GM21825 (cell line): ENCODE results near the gene ADAMTSL2.

Experiments used
- ATAC-seq: cut with Tn5 transposase; IDR thresholded peaks from one replicate; pipeline ENCODE4 v1.9.1; 2021; ENCODE audit warnings: mild to moderate bottlenecking, moderate library complexity; ENCODE audit not compliant: unreplicated experiment

The ADAMTSL2 gene

GRCh38 chr9:133516256-133516960, 18.1 kb upstream of the ADAMTSL2 start:
- no peak for ATAC-seq

DNA sequence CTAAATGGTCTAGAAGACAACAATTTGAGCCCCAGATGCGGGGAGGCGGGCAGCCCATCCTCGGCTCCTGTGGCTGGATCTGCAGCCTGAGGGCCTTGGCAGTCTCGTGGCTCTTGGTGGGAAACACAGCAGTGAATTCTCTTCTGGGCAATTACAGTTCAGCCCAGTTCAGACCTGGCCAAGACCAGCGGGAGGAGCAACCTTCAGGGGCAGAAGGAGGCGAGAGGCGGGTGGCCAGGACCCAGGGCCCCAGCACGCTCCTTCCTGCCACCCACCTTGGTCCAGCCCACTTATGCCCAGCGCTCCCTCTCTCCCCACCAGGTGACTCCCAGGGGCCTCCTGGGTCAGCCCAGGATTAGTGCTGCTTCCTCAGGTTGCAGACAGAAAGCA, 17.5 kb upstream of the ADAMTSL2 start:
- ATAC-seq, result no peak

DNA sequence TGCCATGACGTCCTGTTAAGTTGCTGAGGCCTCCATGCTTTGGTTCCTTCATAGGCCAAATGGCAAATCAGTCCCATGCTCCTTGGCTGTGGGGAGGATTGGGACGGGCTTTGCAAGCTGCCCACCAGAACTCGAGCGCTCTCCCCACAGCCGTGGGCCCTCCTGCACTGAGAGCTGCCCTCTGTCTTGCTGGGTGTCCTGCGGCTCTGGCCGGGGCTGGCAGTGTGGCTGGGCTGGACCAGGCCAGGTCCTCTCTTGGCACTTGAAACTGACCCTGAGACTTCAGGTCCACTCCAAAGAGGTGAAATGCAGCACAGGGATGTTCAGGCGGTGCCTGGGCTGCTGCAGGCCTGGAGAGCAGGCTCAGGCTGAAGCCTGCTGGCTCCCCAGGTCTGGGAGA, 16.8 kb upstream of the ADAMTSL2 start:
- ATAC-seq, result no peak

GRCh38 chr9:133518200-133518599, 16.3 kb upstream of the ADAMTSL2 start:
- no peak for ATAC-seq

DNA sequence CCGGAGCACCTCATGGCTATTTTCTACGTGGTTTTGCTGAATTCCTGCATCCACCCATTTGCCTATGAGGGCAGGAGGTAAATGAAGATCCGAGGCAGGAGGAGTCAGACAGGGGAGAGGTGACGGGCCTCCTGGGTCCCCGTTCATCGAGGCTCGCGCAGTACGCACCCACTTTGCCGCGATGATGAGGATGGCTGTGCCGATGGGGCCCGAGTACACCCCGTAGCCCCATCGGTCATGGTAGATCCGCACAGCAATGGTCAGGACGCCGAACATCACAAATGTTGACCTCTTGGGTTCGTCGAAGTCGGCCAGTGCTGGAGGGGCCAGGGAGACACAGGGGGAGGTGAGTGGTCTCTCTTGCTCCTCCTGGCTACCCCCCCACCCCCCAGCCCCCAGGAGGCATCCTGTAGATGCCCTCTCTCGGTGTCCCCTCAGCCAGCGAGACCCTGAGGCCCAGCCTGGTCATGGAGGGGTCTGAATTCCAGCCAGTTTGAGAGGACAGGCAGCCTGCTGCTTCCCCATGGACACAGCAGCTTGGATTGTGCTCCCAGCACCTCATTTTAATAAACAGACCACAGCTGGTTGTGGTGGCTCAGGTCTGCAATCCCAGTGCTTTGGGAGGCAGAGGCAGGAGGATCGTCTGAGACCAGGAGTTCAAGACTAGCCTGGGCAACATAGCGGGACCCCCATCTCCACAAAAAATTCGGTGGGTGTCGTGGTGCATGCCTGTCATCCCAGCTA, 15.6 kb upstream of the ADAMTSL2 start:
- ATAC-seq, result no peak

GRCh38 chr9:133519693-133520092, 14.8 kb upstream of the ADAMTSL2 start:
- ATAC-seq, result no peak

DNA sequence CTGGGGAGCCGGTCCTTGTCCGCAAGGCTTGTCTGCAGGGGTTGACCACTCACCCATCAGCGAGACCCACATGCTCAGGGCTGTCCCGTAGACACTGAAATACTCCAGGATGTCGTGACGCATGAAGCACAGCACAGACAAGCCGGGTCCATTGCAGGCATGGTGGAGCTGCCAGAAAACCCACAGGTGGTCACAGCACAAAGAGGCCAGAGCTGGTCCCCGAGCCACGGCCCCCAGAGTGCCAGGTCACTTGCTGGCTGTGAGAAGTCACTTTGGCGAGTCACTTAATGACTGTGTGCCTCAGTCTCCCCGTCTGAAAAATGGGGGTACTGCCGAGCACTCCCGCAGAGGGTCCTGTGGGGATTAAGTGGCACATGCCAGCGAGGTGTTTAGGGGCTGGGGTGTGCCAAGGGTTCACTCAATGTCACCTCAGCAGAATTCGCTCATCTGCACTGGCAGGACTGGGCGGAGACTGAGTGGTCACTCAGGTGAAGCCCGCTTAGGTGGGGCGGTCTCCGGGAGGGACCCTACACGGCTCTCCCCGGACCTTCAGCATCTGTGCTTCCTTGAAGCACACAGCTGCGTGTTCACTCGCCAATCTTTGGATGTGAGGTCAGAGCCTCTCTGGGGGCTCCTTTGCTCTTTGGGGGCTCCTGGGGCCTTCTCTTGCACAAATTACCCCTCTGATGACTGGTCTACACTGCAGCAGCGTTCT, 14.2 kb upstream of the ADAMTSL2 start:
- no peak for ATAC-seq

- no peak for ATAC-seq
Measured at GRCh38 chr9:133521122-133522072, 13.1 kb upstream of the ADAMTSL2 start.

DNA sequence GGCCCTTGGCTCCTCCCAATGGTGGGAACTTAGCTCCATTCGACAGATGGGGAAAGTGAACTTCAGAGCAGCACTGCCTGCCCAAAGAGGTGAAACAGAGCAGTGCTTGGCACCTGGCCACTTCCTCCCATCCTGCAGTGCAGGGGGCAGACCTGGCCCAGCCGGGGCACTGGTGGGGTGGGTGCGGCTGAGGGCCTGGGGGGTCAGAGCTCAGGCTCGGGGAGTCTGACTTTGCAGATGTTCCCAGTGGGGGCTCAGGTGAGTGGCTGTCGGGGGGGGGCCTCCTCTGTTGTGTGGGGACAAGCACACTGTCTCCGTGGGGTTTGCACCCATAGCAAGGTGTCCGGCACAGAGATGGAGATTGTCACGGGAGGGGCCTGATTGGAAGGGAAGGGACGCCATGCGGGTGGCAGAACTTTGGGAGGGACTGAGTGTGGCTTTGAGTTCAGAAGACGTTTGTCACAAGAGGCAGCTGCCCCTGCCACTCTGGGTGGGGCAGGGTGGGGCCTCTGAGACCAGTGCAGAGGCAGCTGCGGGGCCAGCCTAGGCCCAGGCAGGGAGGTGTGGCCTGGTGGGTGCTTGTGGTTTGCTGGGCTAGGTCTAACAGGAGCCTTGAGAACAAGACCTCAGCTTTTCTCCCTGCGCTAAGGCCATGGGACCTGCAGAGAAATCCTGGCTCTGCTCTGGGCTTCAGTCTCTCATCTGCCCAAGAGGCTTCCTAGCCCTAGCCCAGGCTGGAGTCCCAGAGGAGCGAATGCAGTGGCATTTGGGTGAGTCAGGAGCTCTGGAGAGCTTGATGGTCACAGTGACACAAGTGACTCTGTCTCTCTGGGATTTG, 12.2 kb upstream of the ADAMTSL2 start:
- no peak for ATAC-seq

DNA sequence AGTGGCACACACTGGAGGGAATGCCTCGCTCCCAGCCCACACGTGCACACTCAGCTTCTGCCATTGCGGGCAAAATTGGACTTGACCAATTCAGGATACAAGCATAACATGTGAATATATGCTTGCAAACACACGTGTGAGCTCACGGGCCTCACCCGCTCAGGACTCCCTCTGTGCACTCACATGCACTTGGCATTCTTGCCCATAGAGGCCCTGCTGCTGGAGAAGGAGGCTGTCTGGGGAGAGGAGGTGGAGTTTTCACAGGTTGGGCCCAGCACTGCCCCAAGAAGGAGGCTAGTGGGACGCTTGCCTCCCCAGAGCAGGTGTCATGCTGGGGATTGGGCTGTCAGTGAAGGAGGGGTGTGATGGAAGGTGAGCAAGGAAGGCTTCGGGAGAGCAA, 11.4 kb upstream of the ADAMTSL2 start:
- no peak for ATAC-seq

GRCh38 chr9:133524146-133524545, 10.4 kb upstream of the ADAMTSL2 start:
- no peak for ATAC-seq

DNA sequence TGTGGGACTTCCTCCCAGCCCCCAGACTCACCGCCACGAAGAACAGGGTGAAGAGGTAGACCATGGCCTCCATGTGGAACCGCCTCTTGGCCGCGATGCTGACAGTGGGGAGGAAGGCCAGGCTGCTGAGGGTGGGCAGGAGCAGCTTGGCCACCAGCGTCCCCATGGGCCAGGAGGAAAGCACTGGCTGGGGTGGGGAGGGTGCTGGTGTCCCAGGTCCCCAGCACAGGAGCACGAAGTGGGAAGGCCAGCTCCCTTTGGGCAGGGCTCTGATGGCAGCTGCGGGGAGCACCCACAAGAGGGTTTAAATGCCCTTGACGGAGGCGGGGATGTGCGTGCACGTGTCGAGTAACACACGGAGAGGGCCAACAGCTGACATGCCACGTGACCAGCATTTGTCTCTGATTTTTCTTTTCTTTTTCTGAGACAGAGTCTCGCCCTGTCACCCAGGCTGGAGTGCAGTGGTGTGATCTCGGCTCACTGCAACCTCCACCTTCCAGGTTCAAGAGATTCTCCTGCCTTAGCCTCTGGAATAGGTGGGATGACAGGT, 9.8 kb upstream of the ADAMTSL2 start, which contains the start of gene MYMK:
Gene MYMK (minus strand): TSS at position 281 of the 550 bp plus-strand sequence. CDS start 115 bp downstream, at position 166.
- ATAC-seq, result no peak

GRCh38 chr9:133525677-133526076, 8.8 kb upstream of the ADAMTSL2 start:
- ATAC-seq, result no peak

DNA sequence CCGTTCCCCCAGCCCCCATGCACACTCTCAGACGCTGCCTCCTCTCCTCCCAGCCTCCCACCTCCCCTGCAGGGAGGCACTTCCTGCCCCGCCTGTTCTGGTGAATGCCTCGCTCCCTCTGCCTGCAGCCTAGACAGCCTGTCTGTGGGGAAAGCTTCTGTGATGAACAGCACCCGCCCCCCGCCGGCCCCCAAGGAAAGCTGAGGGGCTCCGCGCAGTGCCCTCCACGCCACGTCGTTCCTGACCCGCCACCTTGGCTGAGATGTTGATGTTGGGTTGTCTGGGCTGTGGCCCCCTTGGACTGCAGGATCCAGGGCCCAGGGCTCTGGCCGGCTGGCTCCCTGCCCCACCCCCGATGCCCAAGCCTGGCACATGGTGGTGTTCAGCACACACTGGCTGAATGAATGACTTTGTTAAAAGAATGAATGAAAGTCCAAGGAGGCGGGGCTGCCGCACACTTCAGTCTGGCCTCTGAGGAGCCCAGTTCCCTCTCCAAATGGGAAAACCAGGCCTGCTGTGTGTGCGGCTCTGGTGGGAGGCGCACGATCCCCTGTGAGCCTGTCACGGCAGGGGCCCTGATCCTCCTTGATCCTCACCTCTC, 7.7 kb upstream of the ADAMTSL2 start:
- ATAC-seq, result no peak

DNA sequence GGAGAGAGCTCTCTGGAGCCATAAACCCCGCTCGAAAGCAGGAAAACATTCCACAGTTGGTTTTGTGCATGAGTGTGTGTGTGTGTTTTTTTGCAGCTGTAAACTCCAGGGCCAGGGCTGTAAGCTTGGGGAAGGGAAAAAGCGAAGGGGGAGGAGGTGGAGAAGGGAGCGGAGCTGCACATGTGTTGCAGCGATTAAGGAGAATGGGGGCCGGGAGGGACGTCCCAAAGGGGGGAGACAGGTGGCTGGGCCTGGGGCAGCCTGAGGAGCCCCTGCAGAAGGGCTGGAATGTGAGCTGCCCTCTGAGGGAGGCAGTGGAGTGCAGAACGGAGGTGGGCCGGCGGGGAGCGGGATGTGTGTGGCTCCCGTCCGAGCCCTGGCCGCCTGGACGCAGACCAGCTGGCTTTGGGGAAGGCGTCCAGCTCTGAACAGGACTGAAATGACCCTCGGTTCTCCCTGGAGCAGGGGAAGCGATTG, 7.0 kb upstream of the ADAMTSL2 start:
- ATAC-seq, result no peak

- no peak for ATAC-seq
Measured at GRCh38 chr9:133528001-133528875, 6.3 kb upstream of the ADAMTSL2 start.

DNA sequence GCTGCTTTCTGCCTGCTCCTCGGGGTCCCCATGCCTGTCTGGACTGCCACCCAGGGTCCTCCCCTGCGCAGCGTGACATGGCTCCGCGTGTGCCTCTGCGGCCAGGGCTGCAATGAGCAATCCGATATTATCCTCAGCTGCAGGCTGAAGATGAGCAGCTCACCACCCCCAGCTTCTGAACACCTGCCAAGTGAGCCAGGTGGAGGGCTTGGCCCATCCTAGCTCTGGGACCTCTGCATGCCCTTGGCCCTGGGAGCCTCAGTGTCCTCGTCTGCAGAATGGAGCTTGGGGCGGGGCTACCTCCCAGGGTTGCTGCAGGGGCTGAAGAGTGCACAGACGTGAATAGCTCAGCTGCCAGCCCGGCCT, 5.6 kb upstream of the ADAMTSL2 start:
- no peak for ATAC-seq

DNA sequence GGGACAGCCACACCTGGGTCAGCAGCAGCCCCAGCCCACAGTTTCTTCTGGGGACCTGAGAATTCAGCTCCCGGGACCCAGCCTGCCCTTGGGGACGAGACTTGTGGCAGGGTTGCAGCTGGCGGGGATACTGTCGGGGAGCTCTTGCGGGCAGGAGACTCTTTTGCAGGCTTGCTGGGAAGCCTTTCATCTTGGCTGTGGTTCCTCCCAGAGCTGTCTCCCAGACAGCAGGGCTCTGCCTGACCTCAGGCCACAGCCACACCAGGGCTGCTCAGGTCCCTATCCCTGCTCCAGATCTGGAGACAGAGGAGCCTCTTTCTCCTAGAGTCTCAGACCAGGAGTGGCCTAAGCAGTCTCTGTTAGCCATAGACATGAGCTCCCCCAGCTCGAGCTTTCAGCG, 5.0 kb upstream of the ADAMTSL2 start:
- ATAC-seq, result no peak
